Smooth muscle cell (in vitro differentiated cells): ENCODE results near the gene GRM1. TPM values are rescaled to one million over a fixed set of nuclear protein-coding genes. Genes with fewer than 3 reads are reported as not detected.

Source experiments
- DNase-seq: peaks from one replicate; lab custom pipeline; 2025; ENCODE audit not compliant: unreplicated experiment; lab: John Stamatoyannopoulos, UW
- H2AFZ ChIP-seq: fragments of 200-600 bp; sonication (generic); 2 replicates; pipeline ENCODE4 v1.6.0; 2016; ENCODE audit warnings: antibody characterized with exemption, low read depth, mild to moderate bottlenecking
- H3F3A ChIP-seq: fragments of 200-600 bp; sonication (generic); 2 replicates; pipeline ENCODE4 v1.6.0; 2017; ENCODE audit warnings: antibody characterized with exemption, low read depth
- H3K27ac ChIP-seq: fragments of 200-600 bp; sonication (generic); 2 replicates; pipeline ENCODE4 v1.5.1; 2016; ENCODE audit warnings: low read depth, mild to moderate bottlenecking
- H3K27me3 ChIP-seq: fragments of 200-600 bp; sonication (generic); 2 replicates; pipeline ENCODE4 v1.6.1; 2016; ENCODE audit warnings: low read depth, mild to moderate bottlenecking
- H3K36me3 ChIP-seq: fragments of 200-600 bp; sonication (generic); 2 replicates; pipeline ENCODE4 v1.5.1; 2016; ENCODE audit warnings: low read depth
- H3K4me1 ChIP-seq: fragments of 200-600 bp; sonication (generic); 2 replicates; pipeline ENCODE4 v1.5.1; 2016; ENCODE audit warnings: low read depth
- H3K4me2 ChIP-seq: fragments of 200-600 bp; sonication (generic); 2 replicates; pipeline ENCODE4 v1.6.0; 2016; ENCODE audit warnings: mild to moderate bottlenecking
- H3K4me3 ChIP-seq: fragments of 200-600 bp; sonication (generic); 2 replicates; pipeline ENCODE4 v1.5.1; 2016; ENCODE audit warnings: mild to moderate bottlenecking
- H3K79me2 ChIP-seq: fragments of 200-600 bp; sonication (generic); 2 replicates; pipeline ENCODE4 v1.6.0; 2016; ENCODE audit warnings: low read depth, mild to moderate bottlenecking
- H3K9ac ChIP-seq: fragments of 200-600 bp; sonication (generic); 2 replicates; pipeline ENCODE4 v1.6.0; 2016; ENCODE audit warnings: low read depth
- H3K9me3 ChIP-seq: fragments of 200-600 bp; sonication (generic); replicated peaks from 2 replicates; pipeline ENCODE4 v1.5.1; 2016; ENCODE audit warnings: low read depth
- H4K20me1 ChIP-seq: fragments of 200-600 bp; sonication (generic); 2 replicates; pipeline ENCODE4 v1.6.0; 2016; ENCODE audit warnings: low read depth
- CTCF ChIP-seq: fragments of 200-600 bp; sonication (generic); IDR thresholded peaks from 2 replicates; pipeline ENCODE4 v1.5.1; 2017; ENCODE audit warnings: borderline replicate concordance, mild to moderate bottlenecking, antibody characterized with exemption; ENCODE audit not compliant: insufficient read depth, poor library complexity, severe bottlenecking
- WGBS: methylation state at CpG from one replicate; pipeline ENCODE4 v1.1.7; 2016; ENCODE audit warnings: low lambda C conversion rate; 5-methylcytosine and 5-hydroxymethylcytosine counted together
- polyA plus RNA-seq: library from polyadenylated mRNA; unstranded; fragments of >200 nt; fragmentation: Nextera tagmentation; extraction: Ambion mirVana; gene quantifications from 2 replicates; pipeline ENCODE4 v1.2.1, GENCODE V29; 2016
- total RNA-seq: library from RNA; depleted of rRNA; stranded (reverse); fragments of >200 nt; gene quantifications from 2 replicates; pipeline ENCODE4 v1.2.3, GENCODE V29; 2014

The GRM1 gene
- total and polyA plus RNA-seq, 2 experiments from 2014 or later: not detected

- Histone ChIP-seq H3K27me3 (no peaks in the 10 kb centered on the region), H3F3A (no peaks in the 10 kb centered on the region), H4K20me1 (no peaks in the 10 kb centered on the region), H3K79me2 (no peaks in the 10 kb centered on the region), H3K27ac (no peak overlapping the region), H3K9me3 (no peaks in the 10 kb centered on the region), H3K36me3 (no peaks in the 10 kb centered on the region), H3K4me2 (no peak overlapping the region), H3K9ac (no peak overlapping the region), H2AFZ (no peak overlapping the region), H3K4me3 (no peak overlapping the region), H3K4me1 (no peaks in the 10 kb centered on the region)
- DNase-seq: no peak
- TF ChIP-seq CTCF: no peak
- WGBS: 86% methylated on average over 1 of the region's 1 CpG
These were observed 394.0 kb downstream of the GRM1 start for GRCh38 chr6:146422789-146423375.

GRCh38 chr6:146423452-146423851 lies 394.6 kb downstream of the GRM1 start:
- no peak overlapping the region for H3K4me3 ChIP-seq
- no peak for TF ChIP-seq CTCF
- H3K4me2 ChIP-seq: no peak overlapping the region
- H3K9me3 ChIP-seq: no peaks in the 10 kb centered on the region
- H3K27ac ChIP-seq: no peak overlapping the region
- H3K36me3 ChIP-seq: no peaks in the 10 kb centered on the region
- no peaks in the 10 kb centered on the region for H3K4me1 ChIP-seq
- 87% methylated on average over 6 of the region's 6 CpGs for WGBS
- H2AFZ ChIP-seq: no peak overlapping the region
- no peaks in the 10 kb centered on the region for H4K20me1 ChIP-seq
- no peaks in the 10 kb centered on the region for H3K79me2 ChIP-seq
- DNase-seq: no peak
- no peaks in the 10 kb centered on the region for H3K27me3 ChIP-seq
- no peaks in the 10 kb centered on the region for H3F3A ChIP-seq
- no peak overlapping the region for H3K9ac ChIP-seq

- no peaks in the 10 kb centered on the region for H3K4me1 ChIP-seq
- H4K20me1 ChIP-seq: no peaks in the 10 kb centered on the region
- H2AFZ ChIP-seq: no peak overlapping the region
- 73% methylated on average over 7 of the region's 7 CpGs for WGBS
- no peak overlapping the region for H3K9ac ChIP-seq
- no peak overlapping the region for H3K4me3 ChIP-seq
- no peaks in the 10 kb centered on the region for H3K79me2 ChIP-seq
- H3F3A ChIP-seq: no peaks in the 10 kb centered on the region
- TF ChIP-seq CTCF: no peak
- H3K36me3 ChIP-seq: no peaks in the 10 kb centered on the region
- H3K27ac ChIP-seq: no peak overlapping the region
- DNase-seq: no peak
- no peaks in the 10 kb centered on the region for H3K27me3 ChIP-seq
- H3K4me2 ChIP-seq: no peak overlapping the region
- no peaks in the 10 kb centered on the region for H3K9me3 ChIP-seq
These were observed 397.7 kb downstream of the GRM1 start for GRCh38 chr6:146426516-146426915.

GRCh38 chr6:146429831-146430230 lies 401.0 kb downstream of the GRM1 start:
- Histone ChIP-seq H3K9ac (no peak overlapping the region), H3K4me2 (no peak overlapping the region), H3K4me1 (no peaks in the 10 kb centered on the region), H3K4me3 (no peak overlapping the region), H3K27ac (no peak overlapping the region), H3K27me3 (peaks cover 3% of the 10 kb centered on the region), H3K79me2 (no peaks in the 10 kb centered on the region), H3K36me3 (no peaks in the 10 kb centered on the region), H3F3A (no peaks in the 10 kb centered on the region), H4K20me1 (no peaks in the 10 kb centered on the region), H2AFZ (no peak overlapping the region), H3K9me3 (no peaks in the 10 kb centered on the region)
- no peak for DNase-seq
- WGBS: 79% methylated on average over 4 of the region's 4 CpGs
- no peak for TF ChIP-seq CTCF
